Right ventricle myocardium superior (tissue), 1 donor: ENCODE results near the gene MINDY2. TPM values are rescaled to one million over a fixed set of nuclear protein-coding genes. Genes with fewer than 3 reads are reported as not detected.
A peak's percentile ranks its signal among the peaks of the same experiment; 100 is the strongest.

ENCODE experiments used
- ATAC-seq: fragments of 200-7000 bp; cut with Tn5 transposase; one replicate; pipeline ENCODE4 v1.9.1; 2020; ENCODE audit warnings: mild to moderate bottlenecking; ENCODE audit not compliant: poor library complexity
- DNase-seq: peaks from one replicate; pipeline ENCODE4 v3.0.0-alpha.2; 2020
- intact Hi-C: fragments of 100-400 bp; cut with DNase I; formaldehyde crosslinking; loops from one replicate; pipeline ENCODE4 v1.11.2; 2022
- long read RNA-seq: library from polyadenylated mRNA; unstranded; transcript quantifications from one replicate; pipeline ENCODE4 v2.0.0, GENCODE V29; 2021
- total RNA-seq: library from RNA; stranded (reverse); fragmentation: NEBNext Ultra II Directional; extraction: Animal tissue kit (Norgen Biotek cat#: 25700); gene quantifications from one replicate; pipeline ENCODE4 v1.2.1, GENCODE V29; 2021
- donor health status: DM: no; HTN: yes; CAD: no; lungs with severe emphysema.

Gene MINDY2
- 40.3 TPM for total RNA-seq
- long read RNA-seq, full-length matches to known transcripts, result 43 of 56 reads
- long read RNA-seq, partial matches to known transcripts, result 1 of 56 reads
- long read RNA-seq, other reads (novel, unspliced or antisense), result 12 of 56 reads

- peak; percentile 99 for DNase-seq
- intact Hi-C loops, result no loop called here
These were observed at the start of gene MINDY2 for GRCh38 chr15:58770857-58771620. Gene MINDY2 (plus strand): TSS chr15:58771302. CDS start chr15:58771396, 94 bp downstream.

GRCh38 chr15:58724466-58724865 is 46.6 kb upstream of the MINDY2 start:
- DNase-seq (no peak), ATAC-seq (peak; percentile 52)
- intact Hi-C loops, result no loop called here

More at GRCh38 chr15:58770857-58771620, at the start of gene MINDY2:
- ATAC-seq, result peak; percentile 98

- DNase-seq (no peak), ATAC-seq (no peak)
- intact Hi-C loops, result no loop called here
These were observed 44.2 kb upstream of the MINDY2 start for GRCh38 chr15:58726867-58727266.

- intact Hi-C loops, result no loop called here
- ATAC-seq, result peak; percentile 32
These were observed 39.2 kb upstream of the MINDY2 start for GRCh38 chr15:58731756-58732535.

GRCh38 chr15:58732625-58733363 is 38.3 kb upstream of the MINDY2 start:
- intact Hi-C loops, result no loop called here
- no peak for DNase-seq
- ATAC-seq, result peak; percentile 28

More at GRCh38 chr15:58731756-58732535, 39.2 kb upstream of the MINDY2 start:
- DNase-seq, result no peak

GRCh38 chr15:58734859-58735258 is 36.2 kb upstream of the MINDY2 start:
- DNase-seq (no peak), ATAC-seq (no peak)
- intact Hi-C loops, result no loop called here

GRCh38 chr15:58736018-58736643 is 35.0 kb upstream of the MINDY2 start:
- no peak for ATAC-seq
- DNase-seq, result no peak
- intact Hi-C loops, result no loop called here

- intact Hi-C loops, result no loop called here
- ATAC-seq, result no peak
- no peak for DNase-seq
These were observed 33.8 kb upstream of the MINDY2 start for GRCh38 chr15:58737298-58737697.

- ATAC-seq (no peak), DNase-seq (no peak)
- intact Hi-C loops, result no loop called here
These were observed 32.9 kb upstream of the MINDY2 start for GRCh38 chr15:58738046-58738707.

GRCh38 chr15:58740436-58740835 is 30.7 kb upstream of the MINDY2 start:
- intact Hi-C loops, result loop anchor here (10.0 kb wide), 2 partner anchors 66 to 476 kb away; no protein-coding TSS in a partner anchor
- DNase-seq (no peak), ATAC-seq (no peak)

- DNase-seq (no peak), ATAC-seq (no peak)
- intact Hi-C loops, result loop anchor here (10.0 kb wide), 2 partner anchors 66 to 476 kb away; no protein-coding TSS in a partner anchor
These were observed 30.1 kb upstream of the MINDY2 start for GRCh38 chr15:58741032-58741431.

GRCh38 chr15:58742022-58742813 is 28.9 kb upstream of the MINDY2 start:
- DNase-seq, result no peak
- peak; percentile 56 for ATAC-seq
- intact Hi-C loops, result loop anchor here (10.0 kb wide), 2 partner anchors 67 to 477 kb away; no protein-coding TSS in a partner anchor

- ATAC-seq (peak; percentile 56), DNase-seq (no peak)
- intact Hi-C loops, result loop anchor here (10.0 kb wide), 2 partner anchors 68 to 478 kb away; no protein-coding TSS in a partner anchor
These were observed 28.1 kb upstream of the MINDY2 start for GRCh38 chr15:58742819-58743502.

GRCh38 chr15:58746174-58746573 is 24.9 kb upstream of the MINDY2 start:
- no peak for ATAC-seq
- intact Hi-C loops, result loop anchor here (10.0 kb wide), 2 partner anchors 71 to 481 kb away; no protein-coding TSS in a partner anchor

GRCh38 chr15:58748040-58748851 is 22.9 kb upstream of the MINDY2 start:
- intact Hi-C loops, result loop anchor here (10.0 kb wide), 2 partner anchors 73 to 483 kb away; no protein-coding TSS in a partner anchor
- ATAC-seq, result no peak
- no peak for DNase-seq

More at GRCh38 chr15:58746174-58746573, 24.9 kb upstream of the MINDY2 start:
- no peak for DNase-seq
